ENCODE measurements around the gene RTP2.

- TF ChIP-seq POLR2A (IDR thresholded peaks at IDR 0.05) (no peak), CTCF (IDR thresholded peaks at IDR 0.05) (no peak), POLR2AphosphoS5 (IDR thresholded peaks at IDR 0.05) (no peak)
Observed at GRCh38 chr3:187747506-187747905, 45.1 kb upstream of the RTP2 start.

All from prostate gland (tissue), 2 donors.